Temporal lobe (tissue), 1 donor: ENCODE results near the gene NMB. TPM values are rescaled to one million over a fixed set of nuclear protein-coding genes. Genes with fewer than 3 reads are reported as not detected.

Experiments
- total RNA-seq: library from RNA; depleted of rRNA; stranded (reverse); fragments of >200 nt; gene quantifications from one replicate; pipeline ENCODE4 v1.2.3, GENCODE V29; 2014

The NMB gene
- total RNA-seq, 1 donor from 2014 or later: 3.9 TPM

Other genes starting within 250 kb of the NMB start
- 25.1 TPM for gene ZSCAN2, start 57.2 kb downstream of the NMB start, total RNA-seq
- gene WDR73, start 3.9 kb downstream of the NMB start, total RNA-seq: 23.1 TPM
- 52.1 TPM for gene SEC11A, start 57.9 kb upstream of the NMB start, total RNA-seq
- gene ZNF592, start 90.4 kb upstream of the NMB start, total RNA-seq: 7.9 TPM
- 0.98 TPM for gene ALPK3, start 159.2 kb upstream of the NMB start, total RNA-seq
- not detected for gene SLC28A1, start 226.5 kb upstream of the NMB start, total RNA-seq